Stimulated activated CD8-positive, alpha-beta memory T cell treated with anti-CD3 and anti-CD28 coated beads, Interleukin-7, amount 100 ng/mL, for 48 hours (primary cell): ENCODE measurements around the gene BRINP3.
"Not testable (repeated sequence)": the region's sequence is repeated elsewhere in the genome, so short reads cannot be mapped to it uniquely, and the experiment has no call there.

Experiments
- DNase-seq, 2 donors: peaks; one replicate each; pipeline ENCODE4 v3.0.0-alpha.2; 2020; ENCODE audit warnings: low read depth in 1 of 2; ENCODE audit errors: extremely low read depth in 1 of 2

Gene BRINP3

DNA sequence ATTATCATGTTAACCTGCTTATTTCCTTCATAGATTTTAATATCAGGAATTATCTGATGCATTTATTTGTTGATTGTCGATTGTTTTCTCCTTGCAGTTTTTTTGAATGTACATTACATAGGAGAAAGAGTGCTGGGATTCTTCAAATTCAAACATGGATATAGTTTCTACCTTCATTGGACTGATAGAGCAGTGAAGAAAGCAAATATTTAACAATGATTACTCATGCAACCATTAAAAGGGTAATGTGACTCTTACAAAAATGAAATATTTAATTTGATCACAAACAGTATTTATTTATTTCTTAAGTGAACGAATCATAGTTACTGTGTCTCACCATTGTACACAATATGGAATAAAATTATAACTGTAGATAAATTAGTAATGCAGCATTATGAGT is 350.9 kb downstream of the BRINP3 start:
- no peak for DNase-seq

DNA sequence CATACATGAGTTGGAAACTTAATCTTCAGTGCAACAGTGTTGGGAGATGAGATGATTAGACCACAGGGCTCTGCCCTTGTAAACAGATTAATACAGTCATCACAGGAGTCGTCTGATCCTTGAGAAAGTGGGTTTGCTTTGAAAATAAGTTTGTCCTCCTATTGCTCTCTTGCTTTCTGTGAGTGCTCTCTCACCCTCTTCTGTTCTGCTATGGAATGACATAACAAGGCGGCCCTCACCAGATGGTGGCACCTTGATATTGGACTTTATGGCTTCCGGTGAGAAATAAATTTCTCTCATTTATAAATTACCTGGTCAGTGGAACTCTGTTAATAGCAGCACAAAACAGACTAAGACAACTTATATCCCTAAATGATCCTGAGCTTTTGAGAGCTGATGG is 353.6 kb downstream of the BRINP3 start:
- DNase-seq, result no peak

DNA sequence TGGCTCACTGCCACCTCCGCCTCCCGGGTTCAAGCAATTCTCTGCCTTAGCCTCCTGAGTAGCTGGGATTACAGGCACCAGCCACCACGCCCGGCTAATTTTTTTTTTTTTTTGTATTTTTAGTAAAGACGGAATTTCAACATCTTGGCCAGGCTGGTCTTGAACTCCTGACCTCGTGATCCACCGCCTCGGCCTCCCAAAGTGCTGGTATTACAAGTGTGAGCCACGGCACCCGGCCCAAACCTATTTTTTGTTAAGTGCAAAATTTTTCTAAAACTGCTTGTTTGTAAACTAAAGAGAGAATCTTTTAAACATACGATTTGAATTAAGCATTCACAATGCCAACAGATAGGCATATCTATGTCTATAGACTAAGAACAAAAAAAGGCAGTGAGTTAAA is 357.1 kb downstream of the BRINP3 start:
- DNase-seq, result not testable (repeated sequence)

DNA sequence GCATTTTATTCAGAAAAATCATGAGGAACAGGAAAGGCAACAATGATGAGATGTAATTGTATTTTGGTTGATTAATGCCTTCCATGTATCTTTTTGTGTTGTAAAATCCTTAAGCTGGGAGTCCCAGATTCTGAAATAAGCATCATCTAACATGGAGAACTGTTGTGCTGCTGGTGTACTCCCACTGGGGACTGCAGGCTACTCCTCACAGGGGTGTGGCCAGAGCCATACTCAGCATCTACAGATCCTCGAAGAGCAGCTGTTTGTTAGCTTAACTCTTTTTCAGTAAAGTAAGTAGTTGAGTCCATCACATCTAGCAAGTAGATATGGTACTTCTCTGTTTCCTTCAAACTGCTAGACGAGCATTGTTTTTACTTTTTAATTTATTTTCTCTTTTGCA is 358.0 kb downstream of the BRINP3 start:
- DNase-seq, result no peak

DNA sequence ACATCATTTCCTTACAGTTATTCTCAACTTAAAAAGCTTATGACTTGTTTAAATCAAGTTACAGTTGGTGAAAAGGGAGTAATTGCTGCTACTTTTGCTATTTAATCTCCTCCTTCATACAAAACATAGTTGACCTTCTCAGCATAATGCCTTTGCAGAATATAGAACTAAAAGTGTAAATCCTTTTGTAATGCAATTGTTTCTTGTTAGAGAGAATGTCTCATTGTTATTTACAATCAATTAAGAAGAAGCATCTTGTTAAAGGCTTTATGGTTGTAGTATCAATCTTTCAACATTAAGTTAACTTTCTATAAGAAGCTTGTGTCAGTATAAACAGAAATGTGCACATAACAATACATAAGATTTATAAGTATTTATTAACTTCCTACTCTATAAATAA is 360.7 kb downstream of the BRINP3 start:
- no peak for DNase-seq

DNA sequence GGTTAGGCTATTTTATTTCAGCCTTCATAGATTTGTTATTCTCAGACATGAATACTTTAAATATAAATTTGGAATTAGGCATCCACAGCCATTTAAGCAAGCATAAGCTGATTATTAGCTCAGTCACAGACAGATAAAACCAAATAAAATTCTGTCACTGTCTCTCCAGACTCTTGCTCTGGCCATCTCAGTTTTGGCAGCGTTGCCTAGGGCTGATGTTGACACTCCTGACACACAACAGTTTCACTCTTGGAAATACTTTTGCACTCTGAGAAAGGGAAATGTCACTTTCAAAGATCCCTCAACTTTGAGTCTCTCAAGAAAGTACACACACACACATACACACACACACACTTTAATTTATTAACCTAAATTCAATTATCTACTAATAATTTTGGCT is 372.7 kb downstream of the BRINP3 start:
- DNase-seq, result no peak

DNA sequence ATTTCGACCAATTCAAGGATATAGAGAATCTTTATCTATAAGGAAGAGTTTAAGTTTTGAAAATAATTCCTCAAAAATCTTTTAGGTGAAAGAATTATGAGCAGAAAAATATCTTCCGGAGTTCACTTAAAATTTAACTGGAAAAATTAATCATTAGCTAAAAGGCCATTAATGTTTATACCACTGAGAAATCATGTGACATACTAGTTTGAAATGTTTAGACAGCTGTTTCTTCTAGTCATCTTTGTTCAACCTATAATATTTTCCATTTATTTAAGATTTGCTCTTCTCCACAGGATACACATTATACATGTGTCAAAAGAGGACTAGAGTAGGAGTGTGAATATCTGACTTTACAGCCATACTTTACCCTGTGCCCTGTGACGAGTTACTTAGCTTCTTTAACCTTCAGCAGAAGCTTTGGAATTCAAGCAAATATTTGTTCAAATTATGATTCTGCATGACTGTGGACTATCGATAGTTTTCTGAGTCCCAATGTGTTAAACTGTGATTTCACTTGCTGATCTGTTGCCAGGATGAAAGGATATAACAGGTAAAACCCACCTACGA is 374.8 kb downstream of the BRINP3 start:
- no peak for DNase-seq

DNA sequence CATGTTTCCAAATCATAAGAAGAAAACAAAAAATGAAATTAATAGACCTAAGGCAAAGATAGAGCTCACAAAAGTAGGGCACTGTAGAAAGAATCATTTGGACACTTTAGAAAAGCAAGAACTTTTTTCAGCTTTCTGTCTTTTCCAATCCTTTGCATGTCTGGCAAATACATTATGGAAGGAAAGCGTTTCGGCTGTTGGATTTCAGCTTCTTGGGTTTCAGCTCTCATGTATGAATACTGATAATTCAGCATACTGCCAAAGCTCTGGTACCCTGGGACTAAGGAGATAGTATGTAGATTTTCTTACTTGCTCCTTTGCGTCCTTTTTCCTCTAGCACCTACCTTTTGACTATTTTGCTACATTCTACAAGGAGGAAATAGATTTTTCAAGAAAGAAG is 375.9 kb downstream of the BRINP3 start:
- no peak for DNase-seq

DNA sequence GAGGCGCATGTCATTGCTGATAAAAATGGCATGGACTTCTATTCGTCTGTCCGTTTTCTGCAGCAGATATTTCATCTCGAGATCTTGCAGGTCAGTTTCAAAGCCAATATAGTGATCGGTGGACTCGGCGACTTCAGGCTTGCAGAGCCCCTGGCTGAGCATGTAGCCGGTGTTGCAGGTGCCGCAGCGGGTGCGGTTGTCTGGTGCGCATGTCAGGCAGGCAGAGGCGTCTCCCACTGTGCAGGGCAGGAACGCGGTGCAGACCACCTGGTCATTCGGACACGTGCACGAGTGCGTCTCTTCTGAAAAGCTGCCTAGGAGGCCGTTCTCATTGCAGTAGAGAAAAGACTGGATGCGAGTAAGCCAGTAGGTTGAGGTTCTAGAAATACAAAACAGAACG is 378.9 kb downstream of the BRINP3 start:
- DNase-seq, result no peak

DNA sequence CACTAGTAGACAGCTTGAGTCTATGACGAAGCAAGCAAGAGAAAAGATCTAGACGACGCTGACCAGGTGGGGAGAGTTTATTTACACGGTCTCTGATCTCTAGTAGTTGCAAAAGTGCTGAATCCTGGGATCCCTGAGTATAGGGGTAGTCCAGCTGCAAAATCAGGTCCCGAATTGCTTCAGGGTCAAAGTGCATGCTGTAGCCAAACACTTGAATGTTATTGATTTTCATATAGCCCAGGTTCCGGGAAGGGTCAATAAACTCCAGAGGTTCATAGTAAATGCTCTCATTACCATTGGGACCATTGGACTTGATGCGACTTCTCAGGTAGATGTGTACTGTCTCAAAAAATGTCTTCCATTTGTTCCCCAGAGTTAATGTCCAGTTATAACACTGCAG is 379.6 kb downstream of the BRINP3 start:
- no peak for DNase-seq

DNA sequence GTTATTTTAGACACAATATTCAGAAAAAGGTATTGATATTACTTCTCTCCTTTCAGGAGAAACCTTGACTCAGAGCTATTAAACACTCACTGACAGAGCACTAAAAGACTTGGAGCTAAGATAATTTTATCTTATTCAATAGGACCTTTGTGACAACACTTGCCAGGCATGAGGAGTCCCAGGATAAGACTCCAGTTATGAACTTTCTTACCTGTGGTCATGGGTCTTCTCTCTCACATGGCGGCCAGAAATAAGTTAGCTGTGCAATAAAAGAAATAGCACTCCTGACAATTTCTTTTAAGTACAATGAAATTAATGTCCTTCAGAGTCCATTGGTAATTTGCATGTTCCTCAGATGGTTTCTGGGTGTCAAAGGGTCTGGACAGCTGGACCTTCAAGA is 382.1 kb downstream of the BRINP3 start:
- DNase-seq, result no peak

DNA sequence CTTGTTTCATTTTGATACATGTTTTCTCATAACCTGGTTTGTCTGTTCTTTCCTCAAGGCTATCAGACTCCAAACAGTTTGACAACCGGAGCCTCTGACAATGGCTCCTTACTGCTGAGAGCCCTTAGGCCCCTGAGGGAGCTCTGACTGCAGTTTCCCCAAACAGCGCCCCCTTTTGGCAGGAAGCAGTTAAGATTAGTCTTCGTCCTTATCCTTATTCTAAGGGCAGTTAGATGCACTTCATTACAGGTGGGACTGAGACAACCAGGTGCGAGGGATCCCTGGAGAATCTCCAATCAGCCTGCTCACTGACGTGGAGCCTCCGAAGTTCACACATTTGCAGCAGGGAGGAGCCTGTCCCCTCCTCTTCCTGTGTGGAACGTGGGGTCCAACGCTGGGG is 393.1 kb downstream of the BRINP3 start:
- DNase-seq, result no peak

DNA sequence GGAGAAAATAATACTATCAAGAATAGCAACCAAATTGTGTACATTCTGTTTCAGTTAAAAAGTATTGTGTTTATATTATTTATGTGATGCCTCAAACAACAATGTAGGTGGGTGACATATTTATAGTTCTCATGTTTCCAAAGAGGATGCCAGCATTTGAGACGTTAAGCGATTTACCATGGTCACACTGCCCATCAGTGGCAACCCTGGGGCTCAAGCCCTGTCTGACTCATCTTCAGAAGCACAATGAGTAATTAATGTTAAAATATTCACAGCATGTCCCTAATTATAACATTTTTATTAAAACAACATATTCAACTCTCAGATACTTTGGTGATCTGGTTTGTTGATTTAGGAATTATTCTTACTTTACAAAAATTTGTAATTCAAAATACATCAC is 409.4 kb downstream of the BRINP3 start:
- no peak for DNase-seq

DNA sequence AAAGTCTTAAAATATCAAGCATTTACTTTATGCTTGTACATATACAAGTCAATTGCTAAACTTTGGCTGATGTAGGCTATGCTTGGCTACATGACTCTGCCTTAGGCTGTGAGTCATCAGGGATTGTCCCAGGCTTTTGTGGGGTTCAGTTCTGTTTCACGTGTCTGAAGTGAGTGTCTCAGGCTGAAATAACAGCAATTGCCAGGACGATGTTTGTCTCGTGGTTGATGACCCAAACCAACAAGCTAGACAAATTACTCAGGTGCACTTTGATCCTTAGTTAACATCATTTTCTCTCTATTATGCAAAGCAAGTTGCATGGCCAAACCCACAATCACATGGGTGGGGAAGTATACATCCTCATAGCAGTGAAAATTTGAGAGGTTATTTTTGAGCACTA is 410.1 kb downstream of the BRINP3 start:
- no peak for DNase-seq

DNA sequence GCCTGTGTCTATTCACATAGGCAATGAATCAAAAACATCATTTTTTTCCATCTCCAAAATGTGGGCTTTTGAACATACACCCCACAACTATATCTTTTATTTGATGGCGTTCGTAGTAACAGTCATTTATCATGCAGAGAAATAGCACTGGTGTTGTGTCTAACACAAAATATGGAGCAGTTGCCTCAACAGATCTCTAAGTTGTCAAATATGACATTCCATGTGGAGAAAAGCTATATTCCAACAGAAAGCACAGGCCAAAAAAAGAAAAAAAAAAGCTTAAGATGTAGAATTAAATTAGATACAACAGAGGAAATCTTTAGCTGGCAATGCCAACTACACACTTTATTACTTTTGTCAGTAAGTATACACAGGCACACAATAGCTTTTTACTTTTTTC is 411.7 kb downstream of the BRINP3 start:
- no peak for DNase-seq

DNA sequence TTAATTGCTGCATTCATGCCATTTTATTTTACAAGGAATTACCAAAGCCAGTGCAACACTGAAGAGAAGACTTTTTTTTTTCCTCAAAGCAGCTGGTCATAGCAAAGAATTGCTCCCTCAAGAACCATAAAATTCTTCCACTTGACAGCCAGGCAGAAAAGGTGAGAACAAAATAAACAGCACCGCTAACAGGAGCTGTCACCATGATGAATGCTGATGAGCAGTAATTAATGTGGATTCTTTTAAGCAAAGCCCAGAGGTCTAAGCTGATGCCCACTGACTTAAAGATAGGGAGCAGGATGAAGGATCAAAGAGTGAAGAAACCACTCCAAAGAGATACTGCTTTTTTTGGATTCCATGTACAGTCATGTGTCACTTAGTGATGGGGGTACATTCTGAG is 428.4 kb downstream of the BRINP3 start:
- DNase-seq, result no peak
